NCI-H2196 (cell line): ENCODE data around the gene HOXB5.
A peak's percentile ranks its signal among the peaks of the same experiment; 100 is the strongest.

ENCODE experiments used
- DNase-seq: peaks from one replicate; lab custom pipeline; 2025; ENCODE audit not compliant: unreplicated experiment; lab: John Stamatoyannopoulos, UW

The HOXB5 gene

GRCh38 chr17:48593126-48593829 lies at the start of gene HOXB5:
HOXB5 (minus strand) TSS chr17:48593779; CDS start chr17:48593682, 97 bp downstream.
- DNase-seq = peak; percentile 53

GRCh38 chr17:48642843-48643696 lies 49.5 kb upstream of the HOXB5 start:
- DNase-seq = no peak

GRCh38 chr17:48642059-48642842 lies 48.7 kb upstream of the HOXB5 start:
- no peak for DNase-seq

- DNase-seq = no peak
These were observed 48.0 kb upstream of the HOXB5 start for GRCh38 chr17:48641541-48642058.

- no peak for DNase-seq
These were observed 47.2 kb upstream of the HOXB5 start for GRCh38 chr17:48640858-48641180.

- DNase-seq = no peak
These were observed 46.6 kb upstream of the HOXB5 start for GRCh38 chr17:48639982-48640857.

- DNase-seq = no peak
These were observed 45.6 kb upstream of the HOXB5 start for GRCh38 chr17:48639136-48639535.

- no peak for DNase-seq
These were observed 44.0 kb upstream of the HOXB5 start for GRCh38 chr17:48637323-48638260.

- DNase-seq = no peak
These were observed 42.8 kb upstream of the HOXB5 start for GRCh38 chr17:48636177-48637018.

- DNase-seq = no peak
These were observed 41.1 kb upstream of the HOXB5 start for GRCh38 chr17:48634493-48635208.

GRCh38 chr17:48633266-48633677 lies 39.7 kb upstream of the HOXB5 start:
- DNase-seq = no peak

GRCh38 chr17:48632579-48633265 lies 39.1 kb upstream of the HOXB5 start:
- DNase-seq = no peak

- no peak for DNase-seq
These were observed 38.4 kb upstream of the HOXB5 start for GRCh38 chr17:48631693-48632578.

GRCh38 chr17:48630925-48631692 lies 37.5 kb upstream of the HOXB5 start:
- no peak for DNase-seq
